GM12873 (cell line): ENCODE measurements around the gene KSR1.

ENCODE experiments used
- TF ChIP-seq, protein P1 (sequence below): IDR thresholded peaks from 2 replicates; pipeline ENCODE4 v1.5.1; 2012; ENCODE audit warnings: low read depth, mild to moderate bottlenecking, moderate library complexity, low read length, control low read depth; ENCODE audit not compliant: insufficient read depth; ENCODE audit errors: missing control alignments

Gene KSR1

DNA sequence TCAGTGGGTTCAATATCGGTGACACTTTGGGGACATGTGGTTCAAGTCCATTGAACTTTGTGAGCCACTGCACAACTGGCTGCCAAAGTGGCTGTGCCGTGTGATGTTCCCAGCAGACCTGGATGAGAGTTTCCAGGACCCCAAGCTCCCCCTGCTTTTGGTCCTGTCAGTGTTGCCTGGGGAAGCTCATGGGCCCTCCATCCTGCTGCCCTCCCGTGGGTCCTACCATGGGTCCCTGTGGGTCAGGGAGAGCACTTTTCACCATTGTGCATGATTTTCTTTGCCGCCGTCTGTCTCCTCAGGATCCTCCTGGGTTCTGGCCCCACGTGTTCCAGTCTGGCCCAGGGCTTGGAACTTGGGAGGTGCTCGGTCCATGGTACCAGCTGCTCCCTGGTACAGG, 212.9 kb downstream of the KSR1 start:
- TF ChIP-seq, protein P1, sequence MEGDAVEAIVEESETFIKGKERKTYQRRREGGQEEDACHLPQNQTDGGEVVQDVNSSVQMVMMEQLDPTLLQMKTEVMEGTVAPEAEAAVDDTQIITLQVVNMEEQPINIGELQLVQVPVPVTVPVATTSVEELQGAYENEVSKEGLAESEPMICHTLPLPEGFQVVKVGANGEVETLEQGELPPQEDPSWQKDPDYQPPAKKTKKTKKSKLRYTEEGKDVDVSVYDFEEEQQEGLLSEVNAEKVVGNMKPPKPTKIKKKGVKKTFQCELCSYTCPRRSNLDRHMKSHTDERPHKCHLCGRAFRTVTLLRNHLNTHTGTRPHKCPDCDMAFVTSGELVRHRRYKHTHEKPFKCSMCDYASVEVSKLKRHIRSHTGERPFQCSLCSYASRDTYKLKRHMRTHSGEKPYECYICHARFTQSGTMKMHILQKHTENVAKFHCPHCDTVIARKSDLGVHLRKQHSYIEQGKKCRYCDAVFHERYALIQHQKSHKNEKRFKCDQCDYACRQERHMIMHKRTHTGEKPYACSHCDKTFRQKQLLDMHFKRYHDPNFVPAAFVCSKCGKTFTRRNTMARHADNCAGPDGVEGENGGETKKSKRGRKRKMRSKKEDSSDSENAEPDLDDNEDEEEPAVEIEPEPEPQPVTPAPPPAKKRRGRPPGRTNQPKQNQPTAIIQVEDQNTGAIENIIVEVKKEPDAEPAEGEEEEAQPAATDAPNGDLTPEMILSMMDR = no peak

DNA sequence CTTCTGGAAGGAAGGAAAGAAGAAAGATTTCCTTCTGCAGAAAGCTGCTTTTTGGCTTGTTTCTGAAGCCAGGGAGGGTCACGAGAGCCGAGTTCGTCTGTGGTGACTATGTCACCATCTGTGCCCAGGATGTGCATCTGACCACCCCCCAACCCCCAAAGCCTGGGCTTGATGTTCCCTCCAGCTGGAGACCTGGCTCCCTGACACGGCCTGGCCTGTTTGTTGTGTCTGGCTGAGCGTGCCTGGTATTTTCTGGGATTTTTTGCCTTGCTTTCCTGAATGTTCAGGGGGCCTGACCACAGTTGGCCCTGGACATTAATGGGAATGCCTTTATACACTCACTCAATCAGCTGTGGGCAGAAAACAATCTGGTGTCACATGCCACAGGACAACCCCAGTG, 213.6 kb downstream of the KSR1 start:
- TF ChIP-seq, protein P1 = no peak

DNA sequence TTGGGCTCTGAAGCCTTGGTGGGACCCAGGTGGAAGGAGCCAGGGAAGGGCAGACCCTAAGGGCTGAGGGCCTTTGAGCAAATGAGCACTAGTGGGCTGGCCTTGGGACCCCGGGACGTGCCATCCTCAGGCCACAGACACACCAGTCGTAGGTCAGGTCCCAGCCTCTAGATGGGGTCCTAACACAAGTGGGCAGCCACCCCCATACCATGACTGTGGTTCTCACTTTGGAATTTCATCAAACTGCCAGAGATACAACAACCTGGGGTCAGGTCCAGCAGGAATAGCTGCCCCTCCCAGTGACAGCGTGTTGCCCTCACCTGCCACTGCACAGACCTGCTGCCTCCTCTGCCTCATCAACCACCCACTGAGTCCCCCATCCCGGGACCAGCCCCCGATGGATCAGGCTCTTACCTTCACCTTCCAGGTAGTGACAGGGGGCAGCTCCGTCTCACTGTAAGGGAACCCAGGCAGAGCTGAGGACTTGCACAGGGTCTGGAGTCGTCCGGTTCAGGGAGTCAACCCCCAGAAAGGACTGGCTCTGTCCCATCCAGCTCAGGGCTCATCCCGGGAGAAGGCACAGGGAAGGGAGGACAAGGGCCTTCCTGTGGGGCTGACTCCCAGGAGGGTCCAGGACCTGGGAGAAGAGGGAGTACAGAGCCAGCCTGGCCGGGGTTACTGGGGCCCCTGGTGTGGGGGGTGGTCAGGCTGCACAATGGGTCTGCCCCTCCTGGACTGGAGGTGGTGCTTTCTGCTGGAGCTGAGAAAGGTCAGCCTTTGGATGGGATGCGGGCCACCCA, 214.7 kb downstream of the KSR1 start:
- TF ChIP-seq, protein P1 = no peak

GRCh38 chr17:27671591-27671910, 215.3 kb downstream of the KSR1 start:
- TF ChIP-seq, protein P1 = no peak

GRCh38 chr17:27674335-27674734, 218.1 kb downstream of the KSR1 start:
- TF ChIP-seq, protein P1 = no peak
